Renal pelvis (tissue), 4 donors: Measurements from ENCODE around the gene ERN1. TPM values are rescaled to one million over a fixed set of nuclear protein-coding genes. Genes with fewer than 3 reads are reported as not detected.
A peak's percentile ranks its signal among the peaks of the same experiment; 100 is the strongest.

ENCODE experiments used
- DNase-seq: peaks from one replicate; pipeline ENCODE4 v3.0.0-alpha.2; 2013
- polyA plus RNA-seq, 3 donors: library from polyadenylated mRNA; unstranded; fragments of 120-200 nt; gene quantifications; one replicate each; pipeline ENCODE4 v1.2.1, GENCODE V29; 2013; ENCODE audit not compliant: insufficient read length in 3 of 3

ERN1 gene
- polyA plus RNA-seq, 3 donors: 8.3 to 9.3 (median 8.7) TPM

DNA sequence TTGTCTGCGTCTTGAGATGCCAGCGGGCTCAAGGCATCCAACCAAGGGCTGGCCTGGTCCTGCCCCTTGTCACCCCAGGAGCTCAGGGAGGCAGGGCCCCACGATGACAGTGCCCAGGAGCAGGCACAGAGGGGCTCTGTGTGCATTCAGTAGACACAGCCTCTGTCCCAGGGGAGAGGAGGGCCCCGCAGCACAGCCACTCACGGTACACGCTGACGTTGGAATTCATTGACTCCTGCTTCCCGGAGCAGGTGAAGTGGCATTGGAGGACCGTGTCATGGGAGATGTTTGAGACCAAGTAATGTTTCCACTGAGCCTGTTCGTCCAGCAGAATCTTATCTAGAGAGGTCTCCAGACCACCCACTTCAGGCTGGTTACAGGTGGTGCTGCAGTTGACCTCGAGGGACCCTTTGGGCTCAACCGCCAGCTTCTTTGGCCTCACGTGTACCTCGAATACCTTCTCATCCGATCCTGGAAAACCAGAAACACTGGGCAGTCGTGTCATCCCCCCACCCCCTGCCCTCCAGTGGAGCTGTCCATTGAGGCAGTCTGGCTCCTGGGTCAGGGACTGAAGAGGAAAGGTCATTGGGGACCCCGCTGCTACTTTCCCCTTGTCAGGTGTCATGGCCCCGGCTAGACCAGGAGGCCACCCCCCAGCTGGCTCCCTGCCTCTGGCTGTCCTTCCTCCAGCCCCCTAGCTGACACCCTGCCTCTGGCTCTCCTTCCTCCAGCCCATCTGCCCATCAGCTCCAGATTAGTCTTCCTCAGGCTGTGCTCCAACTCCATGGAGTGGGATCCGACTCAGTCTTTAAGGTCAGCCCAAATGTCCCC is 124.8 kb downstream of the ERN1 start:
- no peak for DNase-seq

DNA sequence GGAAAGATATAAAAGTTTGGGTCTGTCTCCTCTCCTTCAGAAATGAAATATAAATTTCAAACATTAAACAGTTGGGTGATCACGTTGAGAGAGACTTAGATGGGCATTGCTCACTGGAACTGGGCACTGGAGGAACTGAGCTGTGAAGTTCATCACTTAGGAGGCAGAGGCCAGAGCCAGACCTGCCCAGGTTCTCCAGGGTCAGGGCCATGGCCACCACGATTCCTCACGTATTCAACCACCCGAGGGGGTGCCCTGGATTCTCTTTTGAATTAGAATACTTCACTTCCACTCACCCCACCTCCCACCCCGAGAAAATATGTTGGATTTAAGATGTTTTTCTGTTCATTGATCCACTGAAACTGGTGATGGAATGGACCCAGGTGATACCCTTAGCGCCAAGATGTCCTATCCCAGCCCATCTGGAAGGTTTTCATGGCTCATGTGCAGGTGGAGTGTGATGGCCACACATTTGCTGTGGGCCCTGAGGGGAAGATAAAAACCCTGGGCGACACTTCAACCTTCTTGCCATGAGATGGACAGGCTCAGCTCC is 125.7 kb downstream of the ERN1 start:
- no peak for DNase-seq

DNA sequence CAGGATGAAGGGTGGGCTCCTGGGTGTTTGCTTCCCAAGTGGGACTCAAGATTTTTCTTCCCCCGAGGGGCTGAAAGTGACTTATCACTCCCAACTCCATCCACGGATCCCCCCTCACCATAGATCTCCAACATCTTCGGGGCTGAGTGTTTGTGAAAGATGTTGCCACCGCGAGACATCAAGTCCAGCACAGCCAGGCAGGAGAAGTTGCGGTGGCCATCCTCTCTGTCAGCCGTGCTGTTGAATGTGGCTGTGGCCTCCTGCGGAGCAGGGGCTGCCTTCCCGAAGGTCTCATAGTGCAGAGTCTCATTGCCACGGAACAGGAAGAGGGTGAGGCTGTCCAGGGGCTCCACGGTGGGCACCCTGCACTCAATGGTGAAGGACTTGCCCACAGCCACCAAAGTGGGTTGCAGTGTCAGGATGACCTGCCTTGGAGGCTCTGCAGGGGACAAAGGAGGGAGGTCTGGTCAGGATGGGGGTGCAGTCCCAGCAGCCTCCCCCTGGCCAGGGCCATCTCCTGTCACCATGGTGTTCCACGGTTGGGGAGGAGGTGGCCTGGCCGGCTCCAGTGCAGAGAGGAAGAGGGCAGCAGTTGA is 126.3 kb downstream of the ERN1 start:
- DNase-seq: no peak

DNA sequence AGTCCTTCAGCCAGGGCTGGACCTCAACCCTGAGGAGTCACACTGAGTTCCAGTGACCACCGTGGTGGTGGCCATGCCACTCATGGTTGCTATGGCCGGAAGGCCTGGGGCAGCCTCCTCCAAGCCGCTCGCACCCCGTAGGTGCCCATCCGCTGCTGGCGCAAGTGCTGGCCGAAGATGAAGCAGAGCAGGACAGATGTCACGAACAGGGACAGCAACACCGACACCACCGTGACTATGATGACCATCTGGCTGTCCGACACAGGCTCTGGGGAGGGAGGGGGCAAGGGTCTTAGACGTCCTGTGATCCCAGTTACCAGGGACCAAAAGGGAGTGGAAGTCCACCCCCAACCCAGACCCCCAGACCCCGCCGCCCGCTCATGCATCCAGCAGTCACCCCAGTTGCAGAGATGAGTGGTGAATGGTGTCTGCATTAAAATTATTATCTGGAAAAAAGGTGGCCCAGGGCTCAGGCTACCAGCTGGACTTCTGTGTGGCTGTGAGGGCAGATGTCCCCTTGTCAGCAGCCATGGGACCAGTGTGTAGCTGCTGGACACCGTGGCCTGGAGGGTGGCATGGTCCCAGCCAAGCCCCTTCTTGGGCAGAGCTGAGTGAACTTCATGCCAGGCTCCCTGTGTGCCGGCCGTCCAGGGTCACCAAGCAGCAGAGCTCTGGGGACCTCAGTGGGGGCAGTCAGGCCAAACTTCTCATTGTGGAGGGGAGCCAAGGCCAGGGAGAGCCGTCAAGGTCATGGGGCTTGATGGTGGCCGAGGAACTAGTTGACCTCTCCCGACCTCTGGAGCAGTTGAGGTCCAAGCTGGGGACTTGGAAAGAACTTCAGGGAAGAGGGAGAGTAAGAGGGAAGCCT is 127.1 kb downstream of the ERN1 start:
- no peak for DNase-seq

DNA sequence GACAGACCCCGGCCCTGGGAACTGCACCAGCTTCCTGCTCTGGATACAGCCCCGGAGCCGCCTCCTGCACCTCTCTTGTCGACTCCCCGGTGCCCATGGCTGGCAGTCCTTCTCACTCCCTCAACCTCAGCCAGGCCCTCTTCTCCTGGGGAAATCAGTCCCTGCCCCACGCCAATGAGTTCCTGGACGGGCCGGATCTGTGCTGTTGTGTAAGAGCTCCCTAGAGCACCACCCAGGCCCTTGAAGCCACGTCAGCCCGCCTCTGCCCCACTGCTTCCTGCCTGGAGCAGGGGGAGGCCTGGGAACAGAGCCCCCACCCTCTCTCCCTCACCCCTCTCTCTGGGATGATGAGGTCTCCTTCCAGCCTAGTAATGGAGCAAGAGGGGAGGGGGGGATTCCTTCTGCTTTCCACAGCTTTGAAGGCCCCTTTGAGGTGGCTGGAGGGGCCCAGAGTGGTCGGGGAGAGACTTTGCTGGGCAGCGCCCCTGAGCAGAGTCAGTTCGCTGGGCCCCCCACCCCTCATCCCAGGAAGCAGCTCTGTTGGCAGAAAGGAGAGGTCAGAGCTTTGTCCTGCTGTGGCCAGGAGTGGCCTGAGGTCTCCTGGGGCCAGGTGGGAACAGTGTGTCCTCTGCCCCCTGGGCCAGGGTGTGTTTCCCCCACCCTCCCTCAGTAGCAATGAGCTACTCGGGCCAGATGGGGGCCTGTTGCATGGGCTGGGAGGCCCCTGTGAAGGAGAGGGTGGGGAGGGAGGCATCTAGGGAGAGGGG is 128.0 kb downstream of the ERN1 start:
- no peak for DNase-seq

DNA sequence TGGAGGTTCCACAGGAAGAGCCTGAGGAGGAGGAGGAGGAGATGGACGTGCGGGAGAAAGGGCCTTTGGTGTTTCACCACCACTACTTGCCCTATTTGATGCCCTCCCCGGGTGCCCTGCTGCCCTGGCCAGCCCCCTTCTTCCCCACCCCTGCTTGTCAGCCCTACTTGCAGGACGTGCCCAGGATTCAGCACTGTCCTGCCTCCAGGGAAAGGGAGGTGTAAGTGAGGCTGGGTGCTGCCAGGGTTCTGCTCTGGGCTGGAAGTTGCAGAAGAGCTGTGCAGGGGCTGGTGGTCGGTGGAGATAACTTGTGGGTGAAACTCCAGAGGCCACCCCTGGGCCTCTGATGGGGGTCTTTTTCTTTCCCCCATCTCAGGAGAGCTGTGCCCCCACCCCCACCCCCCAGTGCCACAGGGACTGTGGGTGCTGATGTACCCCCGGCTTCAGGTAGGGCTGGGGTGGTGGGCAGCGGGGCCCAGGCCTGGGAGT is 128.8 kb downstream of the ERN1 start:
- DNase-seq: no peak

DNA sequence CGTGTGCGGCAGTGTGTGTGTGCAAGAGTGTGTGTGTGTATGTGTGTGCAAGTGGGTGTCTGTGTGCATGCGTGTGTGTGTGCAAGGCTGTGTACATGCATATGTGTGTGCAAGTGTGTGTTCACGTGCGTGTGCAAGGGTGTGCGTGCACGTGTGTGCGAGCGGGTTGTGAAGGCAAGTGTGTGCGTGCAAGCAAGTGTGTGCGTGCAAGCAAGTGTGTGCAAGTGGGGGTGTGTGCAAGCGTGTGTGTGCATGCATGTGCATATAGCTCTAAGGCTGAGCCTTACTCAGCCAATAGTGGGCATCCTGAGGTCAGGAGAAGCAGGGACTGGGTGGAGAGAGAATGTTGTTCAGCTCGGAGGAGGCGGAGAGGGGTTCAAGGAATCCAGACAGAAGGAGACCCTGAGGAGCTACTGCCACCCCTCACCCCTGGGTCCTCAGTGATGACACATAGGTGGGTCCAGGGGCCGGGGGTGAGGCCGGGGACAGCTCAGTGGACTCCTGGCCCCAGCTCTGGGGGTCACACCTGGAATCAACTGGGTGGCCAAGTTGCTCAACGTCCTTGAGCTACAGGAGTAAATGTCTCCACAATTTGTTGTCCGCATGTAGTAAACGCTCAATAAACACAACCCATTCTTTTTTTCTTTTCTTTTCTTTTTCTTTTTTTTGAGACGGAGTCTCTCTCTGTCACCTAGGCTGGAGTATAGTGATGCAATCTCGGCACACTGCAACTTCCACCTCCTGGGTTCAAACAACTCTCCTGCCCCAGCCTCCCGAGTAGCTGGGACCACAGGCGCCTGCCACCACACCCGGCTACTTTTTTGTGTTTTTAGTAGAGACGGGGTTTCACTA is 130.0 kb downstream of the ERN1 start:
- DNase-seq: no peak

DNA sequence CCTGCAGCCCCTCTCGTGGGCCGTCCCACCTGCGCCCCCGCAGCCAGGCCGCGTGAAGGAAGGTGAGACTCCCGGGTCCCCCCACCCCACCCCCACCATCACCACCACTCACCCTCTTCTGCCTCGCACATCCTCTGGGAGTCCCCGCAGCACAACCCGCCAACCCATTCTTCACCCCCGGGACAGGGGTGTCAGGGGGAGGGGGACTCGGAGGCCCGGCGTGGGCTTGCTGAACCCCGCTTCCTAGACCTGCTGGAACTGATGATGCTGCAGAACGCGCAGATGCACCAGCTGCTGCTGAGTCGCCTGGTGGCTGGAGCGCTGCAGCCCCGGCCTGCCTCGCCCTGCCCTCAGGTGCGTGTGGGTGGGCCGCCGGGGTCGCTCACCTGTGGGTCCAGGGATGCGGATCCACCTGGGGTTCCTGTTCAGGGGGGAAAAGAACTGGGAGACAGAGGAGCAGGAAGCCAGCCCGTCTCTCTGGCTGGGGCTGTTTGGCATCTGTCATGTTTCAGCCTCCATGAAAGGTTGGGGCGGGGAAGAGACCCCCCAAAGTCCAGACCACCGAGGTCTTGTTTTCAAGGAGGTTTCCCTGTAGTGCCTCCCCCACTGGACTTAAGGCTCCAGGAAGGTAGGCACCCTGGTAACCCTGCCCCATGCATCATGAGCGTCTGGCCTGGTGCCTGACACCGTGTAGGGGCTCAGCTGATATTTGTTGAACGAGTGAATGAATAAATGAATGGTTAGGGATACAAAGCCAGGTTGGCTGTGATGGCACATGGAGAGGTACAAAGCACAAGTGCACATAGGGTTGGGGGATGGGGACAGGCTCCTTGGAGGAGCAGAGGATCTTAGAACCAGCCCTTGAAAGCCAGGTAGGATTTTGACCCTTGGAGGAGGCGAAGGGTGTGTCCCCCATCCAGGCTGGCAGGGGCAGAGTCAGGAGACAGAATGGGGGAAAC is 130.9 kb downstream of the ERN1 start:
- DNase-seq: no peak

DNA sequence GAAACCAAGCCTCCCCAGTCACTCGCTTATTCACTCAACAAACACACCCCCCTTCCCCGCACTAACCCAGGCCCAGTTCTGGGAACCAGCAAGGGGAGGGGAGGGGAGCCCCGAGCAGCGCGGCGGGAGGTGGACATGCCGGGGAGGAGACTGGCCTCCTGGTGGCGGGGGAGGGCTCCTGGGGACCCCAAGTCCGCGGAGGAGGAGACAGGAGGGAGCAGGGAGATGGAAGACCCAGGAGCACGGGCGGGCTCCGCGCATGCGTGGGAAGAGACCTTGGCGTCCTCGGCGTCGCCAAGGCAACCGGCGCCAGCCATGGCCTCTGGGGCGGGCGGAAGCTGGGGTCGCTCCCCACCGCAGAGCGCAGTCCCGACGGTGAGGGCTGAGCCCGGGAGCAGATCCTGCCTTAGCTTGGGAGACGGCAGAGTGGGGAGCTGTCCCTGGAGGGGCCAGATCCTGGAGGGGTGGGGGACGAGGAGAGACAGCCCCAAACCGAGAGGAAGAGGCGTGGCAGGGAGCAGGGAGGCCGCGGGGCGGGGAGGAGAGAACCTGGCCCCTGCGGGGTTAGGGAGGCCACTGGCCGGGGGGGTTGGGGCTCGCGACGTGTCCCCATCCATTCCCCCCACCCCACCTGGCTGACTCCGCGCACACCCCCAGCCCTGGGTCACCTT is 131.8 kb downstream of the ERN1 start, which contains the start of gene PRR29:
TSS of gene PRR29 (plus strand) at position 302 of the 671 bp plus-strand sequence. CDS start at position 316, 14 bp downstream.
- DNase-seq: peak; percentile 78

DNA sequence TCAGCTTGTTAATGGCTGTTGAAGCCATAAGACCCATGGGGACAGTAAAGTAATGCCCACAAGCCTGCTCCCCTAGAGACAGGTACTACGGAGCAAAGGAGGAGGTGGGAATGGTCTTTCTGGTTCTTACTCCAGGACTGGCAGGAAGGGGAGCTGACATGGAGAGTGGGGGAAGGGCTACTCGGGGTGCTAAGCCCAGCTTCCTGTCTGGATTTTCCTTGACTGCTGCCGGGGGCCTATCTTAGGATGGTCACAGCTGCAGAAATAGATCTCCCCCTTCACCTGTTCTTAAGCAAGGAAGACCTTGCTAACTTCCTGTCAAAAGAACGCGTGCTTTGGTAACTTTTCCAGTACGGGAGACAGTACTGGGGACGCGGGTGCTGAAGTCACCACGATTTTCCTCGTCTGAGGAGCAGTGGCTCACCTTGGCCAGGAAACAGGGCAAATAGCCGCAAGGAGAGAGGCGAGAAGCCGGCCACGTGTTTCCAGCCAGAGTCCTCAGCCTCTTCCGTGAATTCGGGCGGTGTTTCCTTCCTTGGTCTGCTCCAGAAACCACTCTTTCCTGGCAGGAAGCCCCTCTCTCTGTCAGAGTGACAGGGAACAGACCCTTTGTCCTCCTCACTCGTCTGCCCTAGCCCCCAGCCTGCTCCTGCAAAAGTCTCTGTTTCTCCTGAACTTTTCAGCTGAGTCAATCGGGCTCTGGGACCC is 132.4 kb downstream of the ERN1 start:
- DNase-seq: no peak

DNA sequence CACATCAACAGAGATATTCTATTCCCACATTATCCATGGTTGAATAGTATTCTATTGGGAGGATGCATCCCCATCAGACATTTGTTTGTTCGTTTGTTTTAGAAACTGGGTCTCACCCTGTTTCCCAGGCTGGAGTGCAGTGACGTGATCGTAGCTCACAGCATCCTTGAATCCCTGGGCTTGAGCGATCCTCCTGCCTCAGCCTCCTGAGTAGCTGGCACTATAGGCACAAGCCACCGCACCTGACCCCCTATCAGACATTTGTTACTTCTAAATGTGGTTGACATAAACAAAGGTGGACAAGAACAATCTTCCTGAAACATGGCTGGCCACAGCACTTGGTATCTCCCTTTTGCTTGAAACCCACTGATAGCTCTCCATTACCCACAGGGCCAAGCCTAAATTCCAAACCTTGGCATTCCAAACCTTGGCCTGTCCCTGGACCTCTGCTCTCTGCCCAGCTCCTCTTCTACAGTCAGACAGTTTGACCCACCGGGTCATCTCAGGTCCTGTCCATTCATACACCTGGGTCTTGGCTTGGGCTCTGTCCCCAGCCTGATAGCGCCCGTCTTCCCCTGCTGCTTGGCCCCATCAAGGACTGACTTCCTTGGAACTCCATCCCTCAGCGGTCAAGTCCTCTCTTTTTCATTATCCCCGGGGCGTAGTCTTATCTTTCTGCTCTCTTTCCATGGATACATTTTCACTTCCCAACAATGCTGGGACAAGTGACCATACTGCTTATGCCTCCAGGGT is 133.3 kb downstream of the ERN1 start:
- no peak for DNase-seq

DNA sequence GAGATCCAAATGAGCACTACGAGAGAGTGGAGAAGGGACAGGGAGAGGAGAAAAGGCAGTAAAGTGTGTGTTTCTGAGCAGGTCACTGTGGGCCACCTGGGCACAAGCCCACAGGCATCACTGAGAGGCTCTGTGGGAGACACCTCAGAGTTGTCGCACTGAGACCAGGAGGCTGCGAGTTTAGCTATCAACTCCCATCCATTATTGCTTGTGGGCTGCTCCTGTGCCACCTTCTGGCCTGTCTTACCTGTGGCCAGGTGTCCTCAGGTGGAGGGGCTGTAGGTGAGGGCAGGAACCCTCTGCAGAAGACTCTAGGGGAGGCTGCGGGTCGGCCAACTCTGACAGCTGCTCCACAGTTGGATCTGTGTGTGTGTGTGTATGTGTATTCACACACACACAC is 134.3 kb downstream of the ERN1 start:
- no peak for DNase-seq

DNA sequence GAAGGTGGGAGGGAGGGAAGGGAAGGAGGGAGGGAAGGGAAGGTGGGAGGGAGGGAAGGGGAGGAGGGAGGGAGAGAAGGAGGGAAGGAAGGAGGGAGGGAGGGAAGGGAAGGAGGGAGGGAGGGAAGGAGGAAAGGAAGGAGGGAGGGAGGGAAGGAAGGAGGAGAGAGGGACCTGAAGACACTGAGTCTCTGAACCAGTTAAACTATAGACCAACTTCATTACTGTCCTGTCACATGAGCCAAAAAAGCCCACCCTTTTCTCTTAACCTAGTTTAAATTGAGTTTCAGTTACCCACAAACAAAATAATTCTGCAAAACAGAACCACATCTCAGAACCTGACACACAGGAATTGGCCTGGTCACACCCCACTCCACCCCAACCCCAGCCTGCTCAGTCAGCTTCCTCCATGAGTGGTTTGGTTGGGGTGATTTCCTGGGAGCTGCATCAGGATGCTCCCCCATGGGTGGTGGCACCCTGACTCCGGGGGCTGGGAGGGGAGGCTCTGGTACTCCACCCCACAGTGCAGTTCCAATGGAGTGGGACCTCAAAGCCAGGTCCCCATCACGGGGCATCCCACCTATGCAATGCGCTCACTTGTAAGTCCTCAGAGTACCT is 136.5 kb downstream of the ERN1 start:
- no peak for DNase-seq

DNA sequence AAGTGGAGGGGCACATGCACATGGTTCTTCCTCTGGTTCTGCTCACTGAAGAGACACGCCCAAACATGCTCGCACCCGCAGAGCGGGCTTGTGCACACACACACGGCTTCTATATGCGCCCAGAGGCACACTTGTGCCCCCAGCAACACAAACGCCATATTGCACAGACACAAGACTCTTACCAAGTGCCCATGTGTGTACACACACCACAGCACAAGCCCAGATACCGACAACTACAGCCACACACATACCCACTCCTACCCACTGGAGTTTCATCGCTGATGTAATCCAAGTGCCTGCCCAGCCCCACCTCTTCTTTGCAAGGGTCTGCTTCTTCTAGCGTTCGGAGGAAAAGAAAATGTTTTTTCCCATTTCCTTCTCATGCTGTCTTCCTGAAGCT is 138.3 kb downstream of the ERN1 start:
- DNase-seq: no peak

DNA sequence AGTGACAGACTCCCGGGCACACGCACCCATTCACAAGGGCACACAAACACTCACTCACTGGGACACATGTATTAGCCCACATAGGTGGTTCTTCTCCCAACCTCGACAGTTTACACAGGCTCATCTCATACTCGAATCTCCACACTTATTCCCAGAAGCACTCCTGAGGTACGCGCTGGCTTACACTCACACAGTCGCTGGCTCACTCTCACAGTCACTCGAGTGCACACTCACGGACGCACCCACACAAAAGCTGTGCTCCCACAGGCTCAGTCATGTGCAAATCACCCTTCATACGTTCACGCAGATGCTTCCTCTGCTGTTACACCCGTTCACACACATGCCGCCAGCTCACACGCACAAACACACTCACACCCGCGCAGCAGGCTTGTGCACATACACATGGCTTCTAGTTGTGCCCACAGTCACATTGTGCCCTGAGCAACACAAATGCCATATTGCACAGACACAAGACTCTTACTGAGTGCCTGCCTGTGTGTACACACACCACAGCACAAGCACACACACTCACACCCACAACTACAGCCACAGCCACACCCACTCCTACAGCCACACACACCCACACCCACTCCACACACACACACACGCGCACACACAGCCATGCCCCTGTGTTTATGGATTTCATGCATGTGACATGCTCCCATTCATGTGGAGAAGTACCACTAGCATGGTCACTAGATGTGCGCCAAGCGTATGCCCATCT is 140.2 kb downstream of the ERN1 start:
- DNase-seq: no peak
